Posterior vena cava (tissue), 2 donors: ENCODE data around the gene PDCD2L. TPM values are rescaled to one million over a fixed set of nuclear protein-coding genes. Genes with fewer than 3 reads are reported as not detected.
A peak's percentile ranks its signal among the peaks of the same experiment; 100 is the strongest.

Experiments
- DNase-seq: peaks from one replicate; pipeline ENCODE4 v3.0.0-alpha.2; 2020; ENCODE audit warnings: low spot score
- intact Hi-C, 2 donors: fragments of 100-400 bp; cut with DNase I; formaldehyde crosslinking; loops; one replicate each; pipeline versions ENCODE4 v1.14.1 to v1.14.2; 2022 to 2023
- total RNA-seq, 2 donors: library from RNA; stranded (reverse); fragmentation: NEBNext Ultra II Directional; extraction: Animal tissue kit (Norgen Biotek cat#: 25700); gene quantifications; one replicate each; pipeline ENCODE4 v1.2.1, GENCODE V29; 2021
- donor health status: DM: yes; HTN: yes; CAD: no.
- donor health status: DM: yes; HTN: yes; CAD: no.

The PDCD2L gene
- total RNA-seq, 2 donors from 2014 or later: 4.6 to 6.5 TPM

DNA sequence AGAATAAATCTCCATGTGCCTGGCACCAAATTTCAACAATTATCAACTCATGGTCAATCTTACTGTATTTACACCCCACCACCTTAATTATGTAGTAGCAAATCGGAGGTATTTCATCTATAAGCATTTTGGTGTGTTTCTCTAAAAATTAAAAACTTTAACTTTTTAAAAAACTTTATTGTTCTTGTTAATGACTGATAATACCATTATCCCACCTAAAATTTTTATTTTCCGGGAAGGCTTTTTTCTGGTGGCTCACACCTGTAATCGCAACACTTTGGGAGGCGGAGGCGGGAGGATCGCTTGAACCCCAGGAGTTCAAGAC is 453 bp upstream of the PDCD2L start:
- no peak for DNase-seq

DNA sequence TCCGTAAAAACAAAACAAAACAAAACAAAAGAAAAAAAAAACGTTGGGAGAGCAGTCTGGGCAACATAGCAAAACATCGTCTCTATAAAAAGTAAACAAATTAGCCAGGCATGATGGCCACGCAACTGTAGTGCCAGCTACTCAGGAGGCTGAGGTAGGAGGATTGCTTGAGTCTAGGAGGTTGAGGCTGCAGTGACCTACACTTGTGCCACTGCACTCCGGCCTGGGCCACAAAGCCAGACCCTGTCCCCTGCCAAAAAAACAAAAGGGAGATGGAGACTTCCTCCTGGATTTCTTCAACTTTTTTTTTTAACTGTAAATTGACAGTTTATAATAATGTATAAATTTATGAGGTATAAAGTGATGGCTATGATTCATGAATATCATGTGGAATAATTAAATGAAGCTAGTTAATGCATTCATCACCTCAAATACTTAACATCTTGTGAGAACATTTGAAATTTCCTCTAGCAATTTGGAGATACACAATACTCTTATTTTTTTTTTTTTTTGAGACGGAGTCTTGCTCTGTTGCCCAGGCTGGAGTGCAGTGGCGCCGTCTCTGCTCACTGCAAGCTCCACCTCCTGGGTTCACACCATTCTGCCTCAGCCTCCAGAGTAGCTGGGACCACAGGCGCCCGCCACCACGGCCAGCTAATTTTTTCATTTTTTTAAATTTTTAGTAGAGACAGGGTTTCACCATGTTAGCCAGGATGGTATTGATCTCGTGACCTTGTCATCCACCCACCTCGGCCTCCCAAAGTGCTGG is 1.9 kb downstream of the PDCD2L start:
- intact Hi-C loops: no loop called here
- DNase-seq: peak; percentile 38

More for the DNA sequence above, 453 bp upstream of the PDCD2L start:
- intact Hi-C loops: no loop called here

DNA sequence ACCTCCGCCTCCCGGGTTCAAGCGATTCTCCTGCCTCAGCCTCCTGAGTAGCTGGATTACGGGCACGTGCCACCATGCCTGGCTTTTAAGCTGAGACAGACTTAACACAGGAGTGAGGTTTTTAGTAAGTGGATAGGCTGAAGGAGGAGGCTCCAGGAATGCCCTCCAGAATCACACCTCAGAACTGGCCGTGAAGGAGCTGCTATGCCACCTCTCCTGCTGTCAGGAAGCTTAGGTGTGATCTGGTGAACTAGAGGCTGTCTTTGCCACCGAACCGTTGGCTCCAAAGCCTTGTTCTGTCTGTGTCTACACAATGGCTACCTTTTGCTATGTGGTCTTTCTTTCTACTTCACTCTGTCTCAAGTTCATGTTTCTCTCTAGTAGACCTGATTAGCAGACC is 4.2 kb downstream of the PDCD2L start:
- intact Hi-C loops: no loop called here
- peak; percentile 22 for DNase-seq

DNA sequence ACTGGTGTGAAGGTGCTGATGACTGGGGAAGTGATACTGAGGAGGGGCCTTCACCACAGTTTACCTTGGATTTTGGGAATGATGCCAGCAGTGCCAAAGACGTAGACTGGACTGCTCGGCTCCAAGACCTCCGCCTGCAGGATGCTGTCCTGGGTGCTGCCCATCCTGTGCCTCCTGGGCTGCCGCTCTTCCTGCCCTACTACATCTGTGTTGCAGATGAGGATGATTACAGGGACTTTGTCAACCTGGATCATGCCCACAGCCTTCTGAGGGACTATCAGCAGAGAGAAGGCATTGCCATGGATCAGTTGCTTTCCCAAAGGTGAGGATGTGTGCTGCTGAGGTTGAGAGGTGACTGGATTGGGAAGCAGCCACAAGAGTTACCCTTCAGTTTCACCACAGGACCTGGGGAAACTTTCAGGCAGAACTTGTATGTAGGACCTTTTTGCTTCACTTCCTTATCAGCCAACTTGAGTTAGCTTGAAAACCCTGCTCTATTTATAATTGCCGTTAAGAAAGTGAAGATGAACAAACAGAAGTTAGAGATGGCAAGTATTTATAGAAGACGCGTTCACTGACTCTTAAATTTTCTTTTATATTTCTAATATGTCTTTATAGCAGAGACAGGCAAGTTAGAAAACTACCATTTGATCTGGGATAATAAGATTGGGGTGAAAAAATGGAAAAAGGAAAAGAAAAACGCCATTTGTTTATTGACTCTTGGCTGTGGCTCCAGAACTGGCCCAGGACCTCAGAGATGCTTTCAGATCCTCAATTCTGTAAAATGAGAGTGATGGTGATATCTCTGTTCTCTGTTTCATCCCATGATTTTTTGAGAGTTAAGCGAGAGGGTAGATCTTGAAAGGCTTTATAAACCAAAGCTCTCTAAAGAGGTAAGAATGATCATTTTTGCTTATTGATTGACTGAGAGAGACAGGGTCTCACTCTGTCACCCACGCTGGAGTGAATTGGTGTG is 5.3 kb downstream of the PDCD2L start:
- intact Hi-C loops: no loop called here
- peak; percentile 45 for DNase-seq

GRCh38 chr19:34411216-34411615 is 7.0 kb downstream of the PDCD2L start:
- no peak for DNase-seq
- intact Hi-C loops: no loop called here

GRCh38 chr19:34416021-34416545 is 11.9 kb downstream of the PDCD2L start:
- intact Hi-C loops: no loop called here
- DNase-seq: no peak

- no peak for DNase-seq
- intact Hi-C loops: no loop called here
These were observed 14.1 kb downstream of the PDCD2L start for GRCh38 chr19:34418300-34418699.

DNA sequence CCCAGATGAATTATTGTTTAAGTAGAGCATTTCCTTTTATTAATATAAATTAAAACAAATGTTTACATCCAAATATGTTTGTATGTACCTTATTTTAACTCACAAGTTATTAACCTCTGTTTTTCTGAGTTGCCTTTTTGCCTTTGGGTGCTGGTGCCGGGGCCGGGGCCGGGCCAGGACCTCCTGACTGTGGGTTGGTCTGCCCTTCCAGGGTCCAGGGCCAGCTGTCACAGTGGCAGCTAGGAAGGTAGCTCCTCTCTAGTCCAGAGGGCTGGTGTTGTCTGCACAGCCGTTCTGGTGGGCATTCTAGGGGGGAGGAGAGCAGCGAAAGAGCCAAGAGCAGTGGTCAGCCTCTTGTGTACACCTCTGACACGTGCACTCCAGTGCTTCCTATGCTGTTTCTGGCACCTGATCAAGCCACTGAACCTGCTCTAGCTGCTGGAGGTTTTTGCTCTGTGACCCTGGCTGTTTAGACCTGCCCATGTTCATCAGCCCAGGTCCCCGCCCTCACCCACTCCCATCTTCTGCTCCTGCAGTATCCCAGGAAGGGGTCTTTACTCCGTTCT is 22.0 kb downstream of the PDCD2L start:
- intact Hi-C loops: no loop called here

DNA sequence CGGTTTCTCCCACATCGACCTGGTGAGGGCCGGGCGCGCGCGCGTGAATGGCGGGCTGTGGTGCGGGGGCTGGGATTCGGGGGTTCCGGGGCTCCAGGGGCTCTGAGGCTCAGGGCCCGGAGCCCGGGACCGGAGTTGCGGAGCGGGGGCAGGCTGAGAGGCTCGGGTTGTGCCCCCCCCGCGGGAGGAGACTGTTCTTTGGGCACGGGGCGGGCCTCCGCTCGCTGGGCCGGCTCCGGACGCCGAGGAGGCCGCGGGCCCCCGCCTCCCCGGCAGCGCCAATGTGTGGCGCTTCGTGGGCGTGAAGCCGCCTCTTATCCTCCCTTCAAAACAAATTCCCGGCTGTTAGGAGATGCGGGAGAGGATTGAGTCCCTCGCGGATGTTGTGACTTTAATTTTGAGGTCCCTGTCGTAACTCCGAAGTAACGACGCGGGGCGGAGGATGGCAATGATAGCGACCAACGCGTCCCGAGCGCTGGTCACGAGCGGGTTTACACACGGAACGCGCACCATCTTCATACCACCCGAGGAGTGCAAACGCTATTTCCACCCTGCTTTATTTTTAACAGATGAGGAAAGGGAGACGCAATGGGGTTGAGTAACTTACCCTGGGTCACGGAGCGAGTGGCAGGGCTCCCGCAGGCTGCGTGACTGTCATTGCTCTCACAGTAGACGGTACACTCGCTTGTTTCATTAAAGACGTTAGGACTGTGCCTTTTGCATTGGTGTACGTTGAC is 24.5 kb downstream of the PDCD2L start:
- DNase-seq: peak; percentile 84
- intact Hi-C loops: no loop called here

More for the DNA sequence above, 22.0 kb downstream of the PDCD2L start:
- no peak for DNase-seq

DNA sequence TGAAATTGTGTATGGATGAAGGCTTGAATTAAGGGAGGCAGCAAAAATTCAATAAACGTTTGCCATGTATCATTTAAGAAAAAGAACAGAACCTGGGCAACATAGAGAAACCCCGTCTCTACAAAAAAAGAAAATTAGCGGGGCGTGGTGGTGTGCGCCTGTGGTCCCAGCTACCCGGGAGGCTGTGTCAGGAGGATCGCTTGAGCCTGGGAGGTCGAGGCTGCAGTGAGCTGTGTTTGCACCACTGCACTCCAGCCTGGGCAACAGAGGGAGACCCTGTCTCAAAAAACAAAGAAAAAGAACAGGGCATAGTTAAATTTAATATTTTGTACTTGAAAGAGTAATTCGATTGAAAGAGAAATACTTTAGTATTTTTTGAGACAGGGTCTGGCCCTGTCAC is 25.4 kb downstream of the PDCD2L start:
- no peak for DNase-seq
- intact Hi-C loops: no loop called here

- intact Hi-C loops: no loop called here
- DNase-seq: no peak
These were observed 26.8 kb downstream of the PDCD2L start for GRCh38 chr19:34430738-34431625.

GRCh38 chr19:34431681-34432402 is 27.6 kb downstream of the PDCD2L start:
- intact Hi-C loops: no loop called here
- DNase-seq: no peak

DNA sequence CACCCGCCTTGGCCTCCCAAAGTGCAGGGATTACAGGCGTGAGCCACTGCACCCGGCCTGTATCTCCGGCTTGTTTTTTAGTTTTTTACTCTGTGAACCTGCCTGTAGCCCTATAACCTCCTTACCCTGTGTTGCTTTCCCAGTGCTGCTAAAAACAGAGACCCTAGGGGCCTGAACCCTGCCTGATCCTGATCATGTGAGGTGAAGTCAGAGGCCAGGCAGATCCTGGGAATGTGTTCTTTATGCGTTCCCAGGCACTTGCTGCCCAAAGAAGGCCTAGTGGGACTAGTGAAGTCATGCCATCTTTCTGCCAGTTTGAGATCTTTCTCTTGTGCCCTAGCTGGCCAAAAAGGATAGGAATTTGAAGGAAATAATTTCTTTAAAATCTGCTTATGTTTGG is 28.6 kb downstream of the PDCD2L start:
- no peak for DNase-seq
- intact Hi-C loops: no loop called here

- no peak for DNase-seq
- intact Hi-C loops: no loop called here
These were observed 32.5 kb downstream of the PDCD2L start for GRCh38 chr19:34436716-34437115.

DNA sequence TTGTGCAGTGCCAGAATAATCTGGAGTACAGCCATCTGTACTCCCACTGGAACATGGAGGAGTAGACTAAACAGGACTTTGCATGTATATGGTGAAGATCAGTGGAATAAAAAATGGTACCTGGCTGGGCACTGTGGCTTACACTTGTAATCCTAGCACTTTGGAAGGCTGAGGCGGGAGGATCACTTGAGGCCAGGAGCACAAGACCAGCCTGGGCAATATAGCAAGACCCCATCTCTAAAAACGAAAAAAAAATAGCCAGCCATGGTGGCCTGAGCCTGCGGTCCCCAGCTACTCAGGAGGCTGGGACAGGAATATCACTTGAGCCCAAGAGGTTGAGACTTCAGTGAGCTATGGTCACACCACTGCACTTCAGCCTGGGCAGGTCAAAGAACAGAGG is 44.0 kb downstream of the PDCD2L start:
- DNase-seq: no peak
- intact Hi-C loops: no loop called here

- DNase-seq: no peak
- intact Hi-C loops: no loop called here
These were observed 48.5 kb downstream of the PDCD2L start for GRCh38 chr19:34452723-34453122.

DNA sequence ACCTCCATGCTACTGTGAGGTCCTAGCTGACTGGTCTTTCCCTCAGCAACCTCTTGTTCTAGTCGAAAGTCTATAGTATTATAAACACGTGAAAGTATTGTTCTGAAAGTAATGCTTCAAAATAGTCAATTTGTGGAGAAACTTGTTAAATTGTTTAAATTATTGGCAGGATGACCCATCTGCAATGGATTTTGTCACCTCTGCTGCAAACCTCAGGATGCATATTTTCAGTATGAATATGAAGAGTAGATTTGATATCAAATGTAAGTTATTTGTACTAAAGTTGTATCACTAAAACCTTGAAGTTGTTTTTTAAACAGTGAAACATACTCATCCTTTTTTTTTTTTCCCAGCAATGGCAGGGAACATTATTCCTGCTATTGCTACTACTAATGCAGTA is 49.9 kb downstream of the PDCD2L start:
- no peak for DNase-seq
- intact Hi-C loops: no loop called here

- intact Hi-C loops: no loop called here
- no peak for DNase-seq
These were observed 50.5 kb downstream of the PDCD2L start for GRCh38 chr19:34454685-34455084.
